ACHN (cell line): ENCODE results near the gene ASB10.

ENCODE experiments used
- DNase-seq: peaks from one replicate; pipeline ENCODE4 v3.0.0-alpha.2; 2015
- in situ Hi-C: cut with HindIII; loops from 2 replicates; pipeline ENCODE4 v1.10.0; 2017; ENCODE audit warnings: low sequenced_read_pairs, low pct_ligation_motif_present, low pct_unique_long_range_greater_than_20kb

ASB10 gene

DNA sequence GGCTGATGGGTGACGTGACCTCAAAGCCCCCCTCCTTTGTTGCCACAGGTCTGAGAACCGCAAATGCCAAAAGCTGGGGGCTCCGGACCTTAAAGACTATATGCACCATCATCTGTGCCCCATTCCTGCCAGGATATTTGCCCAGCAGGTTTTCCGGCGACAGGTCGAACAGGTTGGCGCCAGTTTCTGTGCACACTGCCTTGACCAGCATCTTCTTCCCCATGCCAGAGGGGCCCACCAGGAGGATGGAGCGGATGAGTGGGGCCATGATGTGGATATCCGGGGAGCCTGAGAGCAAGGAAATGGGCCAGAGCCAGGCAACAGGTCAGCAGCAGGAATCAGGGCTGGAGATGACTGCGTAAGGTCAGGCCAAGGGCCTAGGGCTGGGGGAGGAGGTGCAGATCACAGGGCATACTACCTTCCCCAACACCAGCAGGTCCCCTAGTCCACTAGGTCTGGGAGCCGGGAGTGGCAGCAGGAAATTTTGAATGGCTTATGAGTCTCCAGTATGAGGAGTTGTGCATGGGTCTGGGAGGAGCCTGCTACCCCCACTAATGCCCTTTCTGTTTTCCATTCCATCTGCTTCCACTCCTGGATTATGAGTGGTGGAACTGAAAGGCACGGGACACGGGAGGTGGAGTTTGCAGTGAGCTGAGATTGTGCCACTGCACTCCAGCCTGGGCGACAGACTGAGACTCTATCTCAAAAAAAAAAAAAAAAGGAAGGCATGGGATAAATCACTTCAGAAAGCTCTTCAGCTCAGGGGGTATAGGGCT, 6.3 kb upstream of the ASB10 start:
- no peak for DNase-seq
- in situ Hi-C loops: no loop called here

DNA sequence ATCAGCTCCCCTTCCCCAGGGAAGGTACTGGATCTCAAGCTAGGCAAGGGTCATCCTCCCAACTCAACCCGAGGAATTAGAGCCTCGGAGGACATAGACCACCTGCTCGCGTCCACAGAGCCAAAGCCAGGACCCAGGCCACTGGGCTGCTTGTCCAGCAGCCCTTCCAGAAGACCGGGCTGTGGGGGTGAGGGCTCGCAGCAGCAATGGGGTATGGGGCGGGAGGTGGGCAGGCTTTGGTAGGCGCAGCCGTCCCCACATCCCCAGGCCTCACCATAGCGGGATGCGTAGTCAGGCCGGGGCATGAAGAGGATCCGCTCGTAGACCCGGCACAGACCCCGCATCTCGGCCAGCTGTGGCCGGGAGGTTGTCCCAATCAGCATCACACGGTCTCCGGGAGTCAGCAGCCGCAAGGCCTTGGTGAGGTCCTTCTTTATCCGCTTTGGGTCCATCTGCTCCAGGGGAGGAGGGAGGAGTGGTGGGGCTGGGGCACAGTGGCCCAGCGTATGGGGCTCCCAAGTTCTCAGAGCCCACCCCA, 5.0 kb upstream of the ASB10 start:
- in situ Hi-C loops: no loop called here
- DNase-seq: no peak

DNA sequence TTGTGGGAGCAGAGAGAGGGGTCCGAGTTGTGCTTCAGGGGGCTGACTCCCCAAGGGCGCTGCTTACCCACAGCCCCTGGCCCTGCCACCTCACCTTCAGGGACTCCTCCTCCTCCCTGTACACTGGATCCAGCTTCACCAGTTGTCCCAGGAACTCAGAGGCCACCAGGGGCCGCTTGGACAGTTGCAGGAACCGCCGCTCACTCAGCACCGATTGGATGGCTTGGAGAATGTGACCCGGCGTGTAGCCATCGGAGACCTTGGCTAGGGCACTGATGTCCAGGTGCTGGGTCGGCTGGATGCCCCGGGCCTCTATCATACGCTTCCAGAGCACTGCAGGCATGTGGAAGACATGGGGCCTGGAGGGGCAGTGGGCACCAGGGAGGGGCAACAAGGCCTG, 4.5 kb upstream of the ASB10 start:
- no peak for DNase-seq
- in situ Hi-C loops: no loop called here

DNA sequence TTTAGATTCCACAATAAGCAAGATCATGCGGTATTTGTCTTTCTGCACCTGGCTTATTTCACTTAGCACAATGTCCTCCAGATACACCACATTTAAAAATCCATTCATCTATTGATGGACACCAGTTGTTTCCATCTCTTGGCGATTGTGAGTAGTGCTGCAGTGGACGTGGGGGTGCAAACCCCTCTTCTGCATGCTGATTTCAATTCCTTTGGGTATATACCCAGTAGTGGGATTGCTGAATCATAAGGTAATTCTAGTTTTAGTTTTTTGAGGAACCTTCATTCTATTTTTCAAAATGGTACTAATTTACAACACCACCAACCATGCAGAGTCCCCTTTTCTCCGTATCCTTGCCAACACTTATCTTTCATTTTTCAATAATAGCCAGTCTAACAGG, 2.0 kb upstream of the ASB10 start:
- DNase-seq: no peak
- in situ Hi-C loops: no loop called here

- in situ Hi-C loops: no loop called here
- no peak for DNase-seq
Observed at GRCh38 chr7:151188252-151188542, 1.1 kb upstream of the ASB10 start.

- in situ Hi-C loops: no loop called here
- DNase-seq: no peak
Observed at GRCh38 chr7:151187409-151188251, 580 bp upstream of the ASB10 start.

- in situ Hi-C loops: no loop called here
- no peak for DNase-seq
Observed at GRCh38 chr7:151185762-151186639, 1.0 kb downstream of the ASB10 start.

DNA sequence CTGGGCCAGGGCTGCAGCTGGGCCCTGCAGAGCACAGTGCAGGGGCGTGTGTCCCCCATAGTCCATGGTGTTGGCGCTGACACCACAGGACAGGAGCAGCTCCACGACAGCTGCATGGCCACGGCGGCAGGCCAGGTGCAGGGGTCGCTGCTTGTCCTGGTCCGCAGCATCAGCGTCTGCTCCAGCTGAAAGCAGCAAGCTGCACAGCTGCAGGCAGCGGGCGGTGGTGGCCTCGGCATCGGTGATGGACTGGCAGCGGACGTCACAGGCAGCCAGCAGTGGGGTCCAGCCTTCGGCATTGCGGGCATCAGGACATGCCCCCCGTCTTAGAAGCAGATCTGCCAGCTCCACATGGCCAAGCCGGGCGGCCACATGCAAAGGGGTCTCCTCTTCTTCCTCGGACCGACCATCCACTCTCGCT, 6.0 kb downstream of the ASB10 start:
- DNase-seq: no peak
- in situ Hi-C loops: no loop called here

DNA sequence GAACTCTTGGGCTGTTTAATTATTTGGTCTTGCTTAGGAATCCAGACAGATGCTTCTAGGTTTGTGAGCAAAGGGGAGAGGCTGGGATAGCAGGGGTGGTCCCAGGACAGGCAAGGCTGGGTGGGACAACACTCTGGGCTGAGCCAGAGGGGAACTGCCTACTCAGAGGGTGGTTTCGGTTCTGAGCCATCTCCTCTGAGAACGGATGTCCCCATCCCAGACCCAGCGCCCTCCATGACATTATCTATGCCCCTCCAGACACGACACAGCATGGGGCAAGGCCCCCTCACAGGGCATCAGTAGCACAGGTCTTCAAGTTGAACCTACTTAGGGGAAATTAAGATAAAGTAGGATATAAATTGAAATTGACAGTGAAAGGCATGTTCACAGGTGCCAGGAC, 7.1 kb downstream of the ASB10 start:
- in situ Hi-C loops: no loop called here
- DNase-seq: no peak

DNA sequence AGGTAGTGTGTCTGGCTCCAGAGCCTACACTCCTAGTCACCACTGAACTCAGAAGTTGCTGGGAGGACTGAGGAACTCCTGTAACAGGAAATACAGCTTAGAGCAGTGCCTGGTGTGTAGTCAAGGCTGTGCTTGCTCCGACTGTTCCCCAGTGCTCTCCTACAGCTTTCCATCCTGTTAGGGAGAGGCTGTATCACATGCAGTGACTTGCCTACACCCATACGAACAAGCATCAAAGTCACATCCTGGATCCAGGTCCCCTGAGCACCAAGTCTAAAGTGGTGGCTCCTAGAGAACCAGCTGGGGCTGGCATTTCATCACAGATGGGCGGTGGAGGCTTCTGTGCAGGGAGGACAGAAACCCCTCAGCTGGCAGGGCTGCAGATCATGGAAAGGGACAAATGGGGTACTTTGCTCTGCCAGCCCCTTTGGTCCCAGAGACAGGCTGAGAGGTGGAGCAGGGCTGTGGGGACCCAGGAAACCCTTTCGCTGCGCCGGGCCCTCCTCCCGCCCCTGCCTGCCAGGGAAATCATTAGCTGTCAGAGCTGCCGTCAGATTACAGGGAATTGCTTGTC, 7.7 kb downstream of the ASB10 start:
- no peak for DNase-seq
- in situ Hi-C loops: no loop called here

- no peak for DNase-seq
- in situ Hi-C loops: no loop called here
Observed at GRCh38 chr7:151178831-151179230, 8.2 kb downstream of the ASB10 start.

DNA sequence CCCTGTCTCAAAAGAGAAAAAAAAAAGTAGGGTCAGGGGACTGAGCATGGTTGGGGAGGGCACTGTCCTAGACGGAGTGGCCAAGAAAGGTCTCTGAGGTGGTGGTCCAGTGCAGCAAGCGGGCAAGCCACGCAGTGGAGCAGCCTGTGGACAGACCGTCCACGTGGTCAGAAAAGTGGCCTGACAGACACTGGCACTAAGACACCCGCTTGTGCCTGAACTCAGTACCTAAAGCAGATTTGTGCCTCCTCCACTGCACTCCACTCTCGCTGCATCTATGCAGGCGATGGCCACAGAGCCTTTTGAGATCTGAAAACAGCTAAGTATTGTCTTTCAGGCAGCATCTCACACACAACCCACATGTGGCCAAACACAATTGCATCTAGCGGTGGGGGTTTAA, 8.8 kb downstream of the ASB10 start:
- in situ Hi-C loops: no loop called here
- no peak for DNase-seq

- in situ Hi-C loops: no loop called here
- no peak for DNase-seq
Observed at GRCh38 chr7:151177310-151177709, 9.7 kb downstream of the ASB10 start.

DNA sequence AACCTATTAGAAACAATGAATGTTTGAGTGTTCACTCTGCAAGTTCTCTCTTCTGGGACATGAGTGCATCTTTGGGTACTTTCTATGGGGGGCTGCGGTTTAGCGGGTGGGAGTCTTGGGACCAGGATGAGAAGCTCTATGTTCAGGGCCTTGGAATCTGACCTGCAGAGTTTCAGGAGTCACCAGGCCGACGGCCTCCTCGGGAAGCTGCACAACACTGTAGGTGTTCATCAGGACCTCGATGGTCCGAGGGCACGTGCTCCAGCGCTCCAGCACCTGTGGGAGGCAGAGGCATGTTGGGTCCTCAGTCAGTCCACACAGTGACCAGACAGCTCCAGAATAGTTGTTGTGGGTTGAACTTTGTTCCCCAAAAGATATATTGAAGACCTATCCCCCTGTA, 10.6 kb downstream of the ASB10 start:
- in situ Hi-C loops: no loop called here
- no peak for DNase-seq

DNA sequence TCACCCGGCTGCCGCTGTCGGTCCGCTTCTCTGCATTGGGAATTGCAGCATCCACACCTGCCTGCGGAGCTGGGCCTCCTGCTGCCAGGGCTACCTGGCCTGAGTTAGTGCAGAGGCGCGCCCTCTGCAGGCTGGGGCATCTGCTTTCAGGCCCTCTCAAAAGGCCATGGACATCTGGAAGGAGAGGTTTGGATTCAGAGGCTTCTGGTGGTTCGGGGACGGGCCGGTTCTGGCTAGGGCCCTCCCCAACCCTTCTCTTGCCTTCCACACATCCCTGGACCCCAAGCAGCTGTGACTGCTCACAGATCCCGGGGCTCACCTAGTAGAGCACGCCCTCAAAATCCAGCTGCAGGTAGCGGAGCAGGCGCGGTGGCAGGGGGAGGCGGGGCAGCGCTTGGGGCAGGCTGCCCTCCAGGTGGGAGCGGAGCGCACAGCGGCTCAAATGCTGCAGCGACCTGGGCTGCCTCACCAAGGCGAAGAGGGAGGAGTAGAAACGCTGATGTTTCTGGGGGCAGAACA, 11.2 kb downstream of the ASB10 start:
- in situ Hi-C loops: no loop called here
- DNase-seq: no peak

DNA sequence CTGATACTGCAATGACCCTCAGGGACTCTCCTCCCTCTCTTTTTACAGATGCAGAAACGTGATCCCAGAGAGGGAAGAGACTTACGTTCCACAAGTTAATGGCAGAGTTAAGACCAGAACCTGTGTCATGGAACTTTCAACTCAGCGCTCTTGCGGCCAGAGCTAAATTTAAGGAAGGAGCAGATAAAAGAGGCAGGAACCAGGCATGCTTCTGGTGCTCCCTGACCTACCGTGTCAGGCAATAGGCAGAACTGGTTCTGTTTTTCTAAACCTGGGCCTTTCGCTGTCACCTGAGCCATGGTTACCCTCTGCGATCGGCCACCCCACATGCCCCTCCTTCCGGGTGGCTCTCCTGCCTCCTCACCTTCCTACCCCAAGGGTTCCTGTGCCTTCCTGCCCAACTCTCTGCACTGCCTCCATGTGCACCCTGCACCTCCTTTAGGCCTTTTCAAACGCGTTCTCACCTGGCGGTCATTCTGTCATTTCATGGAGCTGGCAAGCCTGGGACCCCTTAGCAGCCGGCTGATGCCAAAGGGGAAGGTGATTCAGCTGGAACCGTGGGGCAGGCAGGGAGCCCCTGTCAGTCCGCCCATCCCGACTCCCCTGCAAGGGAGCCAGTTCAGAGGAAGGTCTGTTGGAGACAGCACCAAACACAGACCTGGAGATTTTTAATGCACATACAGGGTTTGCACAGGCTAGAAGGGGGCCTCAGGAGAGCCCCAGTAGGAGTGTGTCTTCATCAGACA, 11.8 kb downstream of the ASB10 start:
- in situ Hi-C loops: no loop called here

GRCh38 chr7:151174246-151175046, 12.6 kb downstream of the ASB10 start:
- in situ Hi-C loops: no loop called here
- DNase-seq: no peak

More for the DNA sequence above, 11.8 kb downstream of the ASB10 start:
- no peak for DNase-seq
